ENCODE measurements around the gene ATP2A1.

ATP2A1 gene

DNA sequence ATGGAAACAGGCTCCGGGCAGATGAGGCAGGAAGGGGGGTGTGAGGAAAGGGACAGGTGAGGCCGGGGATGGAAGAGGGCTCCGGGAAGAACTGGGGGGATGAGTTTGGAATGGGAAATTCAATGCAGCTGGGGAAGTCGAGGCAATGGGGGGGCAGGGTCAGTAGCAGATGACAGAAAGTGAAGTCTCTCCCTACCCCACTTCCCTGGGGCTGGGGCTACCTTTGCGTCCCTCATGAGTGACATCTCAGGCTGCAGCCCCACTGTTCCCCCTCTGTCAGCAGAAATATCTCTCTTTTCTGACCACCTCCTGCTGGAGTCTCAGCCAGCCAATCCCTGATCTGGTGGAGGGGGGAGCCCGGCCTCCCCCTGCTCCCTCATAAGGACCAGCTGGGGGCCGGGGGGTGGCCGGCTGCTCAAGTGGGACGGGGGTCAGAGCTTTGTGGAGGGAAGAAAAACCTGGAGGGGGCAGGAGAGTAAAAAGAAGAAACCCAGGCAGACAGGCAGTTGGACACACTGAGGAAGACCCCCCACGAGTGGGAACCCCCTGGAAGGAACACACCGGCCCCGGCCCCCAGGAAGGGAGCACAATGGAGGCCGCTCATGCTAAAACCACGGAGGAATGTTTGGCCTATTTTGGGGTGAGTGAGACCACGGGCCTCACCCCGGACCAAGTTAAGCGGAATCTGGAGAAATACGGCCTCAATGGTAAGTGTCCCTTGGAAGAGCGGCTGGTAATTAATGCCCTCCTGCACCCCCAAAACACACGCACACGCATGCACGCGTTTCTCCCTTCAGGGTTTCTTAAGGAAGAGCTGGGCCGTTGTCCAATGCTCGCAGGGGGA, at the start of gene ATP2A1:
Gene ATP2A1 (plus strand): TSS at position 406 of the 844 bp plus-strand sequence. CDS start 184 bp downstream, at position 590.
- DNase-seq, result no peak

DNA sequence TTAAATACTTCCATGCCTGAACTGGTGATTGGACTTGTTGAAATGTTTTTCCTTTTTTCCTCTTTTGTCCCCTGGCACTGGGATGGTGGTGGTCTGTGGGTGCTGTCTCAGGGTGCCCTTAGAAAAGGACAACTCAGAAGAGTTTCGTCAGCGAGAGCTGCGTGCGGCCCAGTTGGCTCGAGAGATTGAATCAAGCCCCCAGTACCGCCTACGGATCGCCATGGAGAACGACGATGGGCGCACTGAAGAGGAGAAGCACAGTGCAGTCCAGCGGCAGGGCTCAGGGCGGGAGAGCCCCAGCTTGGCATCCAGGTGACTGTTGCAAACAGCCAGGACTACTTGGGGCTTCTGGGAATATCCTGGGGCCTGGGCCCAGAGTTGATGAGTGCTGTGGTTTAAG, 48.5 kb upstream of the ATP2A1 start:
- DNase-seq, result no peak

DNA sequence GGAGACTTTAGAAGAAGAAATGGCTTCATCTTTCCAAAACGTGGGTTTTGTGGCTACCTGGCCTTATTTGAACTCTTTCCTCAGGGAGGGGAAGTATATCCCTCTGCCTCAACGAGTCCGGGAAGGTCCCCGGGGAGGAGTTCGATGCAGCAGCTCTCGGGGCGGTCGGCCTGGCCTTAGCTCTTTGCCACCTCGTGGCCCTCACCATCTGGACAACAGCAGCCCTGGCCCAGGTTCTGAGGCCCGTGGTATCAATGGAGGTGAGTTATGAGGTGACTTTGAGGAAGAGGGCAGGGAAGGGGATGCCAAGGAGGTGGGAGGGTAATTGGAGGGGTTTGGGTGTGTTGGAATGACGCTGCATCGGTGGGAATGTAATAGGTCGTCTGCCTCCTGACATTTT, 47.8 kb upstream of the ATP2A1 start:
- no peak for DNase-seq

DNA sequence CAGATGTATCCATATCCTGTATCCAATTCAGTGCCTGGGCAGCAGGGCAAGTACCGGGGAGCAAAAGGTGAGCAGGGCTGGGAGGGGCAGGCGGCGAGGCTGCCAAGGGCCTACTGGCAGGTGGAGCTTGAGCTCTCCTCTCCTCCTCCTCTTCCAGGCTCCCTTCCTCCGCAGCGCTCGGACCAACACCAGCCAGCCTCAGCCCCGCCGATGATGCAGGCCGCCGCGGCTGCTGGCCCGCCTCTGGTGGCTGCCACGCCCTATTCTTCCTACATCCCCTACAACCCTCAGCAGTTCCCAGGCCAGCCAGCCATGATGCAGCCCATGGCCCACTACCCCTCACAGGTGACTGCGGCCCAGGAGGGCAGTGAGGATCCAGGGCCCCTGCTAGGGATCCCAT, 43.9 kb upstream of the ATP2A1 start:
- DNase-seq, result no peak

DNA sequence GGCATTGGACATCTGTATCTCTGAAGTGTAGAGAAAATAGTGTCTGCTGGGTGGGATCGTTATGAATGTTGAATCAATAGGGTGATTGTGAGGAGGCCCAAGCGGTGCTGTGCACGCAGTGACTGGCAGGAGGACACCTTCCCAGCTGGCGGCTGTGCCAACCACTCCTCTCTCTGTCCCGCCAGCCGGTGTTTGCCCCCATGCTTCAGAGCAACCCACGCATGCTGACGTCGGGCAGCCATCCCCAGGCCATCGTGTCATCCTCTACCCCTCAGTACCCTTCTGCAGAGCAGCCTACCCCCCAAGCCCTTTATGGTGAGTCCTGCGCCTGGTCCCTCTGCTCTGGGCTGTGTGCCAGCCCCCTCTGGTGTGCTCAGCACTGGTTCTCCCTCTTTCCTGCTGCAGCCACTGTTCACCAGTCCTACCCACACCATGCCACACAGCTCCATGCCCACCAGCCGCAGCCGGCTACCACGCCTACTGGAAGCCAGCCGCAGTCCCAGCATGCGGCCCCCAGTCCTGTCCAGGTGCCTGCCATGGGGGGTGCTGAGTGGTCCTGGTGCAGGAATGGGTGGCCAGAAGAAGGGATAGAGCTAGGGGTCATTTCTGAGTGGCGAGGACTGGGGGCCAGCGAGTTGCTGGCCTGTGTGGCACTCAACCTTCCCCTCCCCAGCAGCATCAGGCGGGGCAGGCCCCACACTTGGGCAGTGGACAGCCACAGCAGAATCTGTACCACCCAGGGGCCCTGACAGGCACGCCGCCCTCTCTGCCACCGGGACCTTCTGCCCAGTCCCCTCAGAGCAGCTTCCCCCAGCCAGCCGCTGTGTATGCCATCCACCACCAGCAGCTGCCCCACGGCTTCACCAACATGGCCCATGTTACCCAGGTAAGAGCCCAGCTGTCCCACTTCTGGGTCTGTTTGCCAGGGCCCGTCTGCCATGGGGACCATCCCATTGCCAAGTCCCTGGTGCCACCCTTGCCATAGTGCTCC, 43.1 kb upstream of the ATP2A1 start:
- no peak for DNase-seq

DNA sequence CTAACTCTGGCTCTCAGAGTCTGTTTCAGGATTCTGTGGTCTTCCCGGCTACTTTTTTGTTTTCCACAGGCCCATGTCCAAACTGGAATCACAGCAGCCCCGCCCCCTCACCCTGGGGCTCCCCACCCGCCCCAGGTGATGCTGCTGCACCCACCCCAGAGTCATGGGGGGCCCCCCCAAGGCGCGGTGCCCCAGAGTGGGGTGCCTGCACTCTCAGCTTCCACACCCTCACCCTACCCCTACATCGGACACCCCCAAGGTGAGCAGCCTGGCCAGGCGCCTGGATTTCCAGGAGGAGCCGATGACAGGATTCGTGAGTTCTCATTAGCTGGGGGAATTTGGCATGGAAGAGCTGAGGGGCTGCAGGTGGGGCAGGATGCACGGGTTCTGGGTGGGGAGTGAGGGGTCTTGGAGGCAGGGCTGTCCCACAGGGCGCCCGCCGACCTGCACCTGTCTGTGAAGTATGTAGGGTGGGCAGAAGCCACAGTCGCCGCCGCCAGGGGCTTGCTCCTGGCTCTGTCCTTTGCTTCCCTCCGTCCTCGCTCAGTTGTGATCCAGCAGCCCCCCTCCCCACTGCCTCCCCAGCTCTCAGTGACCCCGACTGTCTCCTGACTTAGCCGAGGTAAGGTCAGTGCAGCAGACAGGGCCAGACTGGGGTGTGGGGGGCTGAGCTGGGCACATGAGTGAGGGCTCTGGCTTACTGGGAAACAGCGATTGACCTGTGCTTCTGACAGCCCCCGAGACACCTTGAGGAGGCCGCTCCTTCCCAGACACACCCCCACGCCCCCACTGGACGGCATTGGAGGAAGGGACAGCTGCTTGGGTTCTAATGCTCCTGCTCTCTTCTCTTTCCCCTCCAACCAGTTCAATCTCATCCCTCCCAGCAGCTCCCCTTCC, 42.2 kb upstream of the ATP2A1 start:
- no peak for DNase-seq

DNA sequence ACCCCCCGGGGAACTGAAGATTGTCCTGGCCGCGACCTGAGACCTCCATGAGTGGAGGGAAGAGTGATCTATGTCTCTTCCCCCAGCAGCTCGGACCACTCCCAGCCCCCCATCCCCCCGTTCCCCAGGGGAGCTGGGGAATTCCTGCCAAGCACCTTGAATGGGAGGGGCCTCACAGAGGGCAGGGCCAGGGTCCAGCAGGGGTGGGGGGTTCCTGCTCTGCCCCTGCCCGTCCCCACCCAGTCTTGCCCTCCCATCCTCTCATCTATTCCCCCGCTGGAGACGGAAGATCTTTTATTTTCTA, 41.6 kb upstream of the ATP2A1 start:
- no peak for DNase-seq

GRCh38 chr16:28837672-28838557, 40.4 kb upstream of the ATP2A1 start:
- no peak for DNase-seq

- DNase-seq, result no peak
These were observed 39.8 kb upstream of the ATP2A1 start for GRCh38 chr16:28838558-28838918.

- no peak for DNase-seq
These were observed 39.2 kb upstream of the ATP2A1 start for GRCh38 chr16:28839004-28839639.

GRCh38 chr16:28839899-28840298, 38.4 kb upstream of the ATP2A1 start:
- no peak for DNase-seq

- DNase-seq, result no peak
These were observed 35.6 kb upstream of the ATP2A1 start for GRCh38 chr16:28842696-28843095.

DNA sequence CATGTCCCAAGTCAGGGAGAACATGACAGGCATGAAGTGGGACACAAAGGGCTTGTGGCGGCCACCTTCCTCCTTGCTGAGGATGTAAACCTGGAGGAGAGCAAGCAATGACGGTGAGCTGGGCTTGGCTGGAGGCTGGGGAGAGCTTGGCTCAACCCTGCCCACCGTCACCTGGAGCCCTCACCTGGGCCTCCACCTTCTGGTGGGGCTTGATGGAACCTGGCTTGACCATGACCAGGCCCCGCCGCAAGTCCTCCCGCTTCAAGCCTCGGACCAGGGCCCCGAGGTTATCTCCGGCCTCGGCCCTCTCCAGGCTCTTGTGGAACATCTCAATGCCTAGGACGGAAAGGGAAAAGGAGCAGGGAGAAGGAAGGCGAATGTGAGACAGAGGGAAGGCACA, 34.5 kb upstream of the ATP2A1 start:
- DNase-seq, result no peak

GRCh38 chr16:28844226-28844885, 33.9 kb upstream of the ATP2A1 start:
- no peak for DNase-seq

GRCh38 chr16:28845293-28845692, 33.0 kb upstream of the ATP2A1 start:
- no peak for DNase-seq

- no peak for DNase-seq
These were observed 32.6 kb upstream of the ATP2A1 start for GRCh38 chr16:28845761-28846079.

DNA sequence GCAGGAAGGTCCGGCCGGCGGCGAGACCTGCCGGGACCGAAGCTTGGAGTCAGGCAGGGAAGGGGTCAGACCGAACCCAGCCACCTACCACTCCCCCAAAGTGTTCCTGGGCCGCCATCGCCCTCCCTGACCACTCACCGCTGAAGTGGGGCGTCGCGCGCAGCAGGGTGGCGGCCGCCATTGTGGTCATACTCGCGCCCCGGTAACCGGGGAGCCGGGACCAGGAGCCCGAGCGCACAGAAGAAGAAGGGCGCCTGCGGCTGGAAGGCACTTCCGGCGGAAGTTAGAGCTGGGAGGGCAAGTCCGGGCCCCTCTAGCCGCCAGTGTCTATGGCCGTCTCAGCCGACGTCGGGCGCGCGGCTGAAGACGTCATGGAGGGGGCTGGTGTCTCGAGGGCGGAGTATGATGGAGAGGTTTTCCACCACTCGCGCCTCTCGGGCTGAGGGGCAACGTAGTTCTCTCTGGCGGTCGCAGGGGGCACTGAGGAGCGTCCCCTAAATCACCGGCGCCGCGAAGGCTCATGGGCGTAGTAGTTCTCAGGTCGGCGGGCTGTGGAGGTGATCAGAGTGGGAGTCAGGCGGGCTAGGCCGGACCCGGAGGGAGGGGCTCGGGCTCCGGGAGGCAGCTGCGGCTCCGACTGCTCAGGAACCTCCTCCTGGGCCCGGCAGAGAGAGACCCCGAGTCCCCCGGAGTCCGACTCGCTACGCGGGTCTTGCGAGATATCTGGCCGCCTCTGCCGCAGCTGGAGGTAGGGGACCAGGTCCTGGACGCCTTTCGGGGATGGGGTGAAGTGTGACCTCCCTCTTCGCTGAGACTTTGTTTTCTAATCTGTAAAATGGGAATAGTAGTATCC, 32.0 kb upstream of the ATP2A1 start, which contains the start of gene TUFM:
Gene TUFM (minus strand): TSS at position 269 of the 853 bp plus-strand sequence. CDS start 79 bp downstream, at position 190.
- peak; percentile 98 for DNase-seq

- DNase-seq, result peak; percentile 15
These were observed 31.4 kb upstream of the ATP2A1 start for GRCh38 chr16:28846933-28847273.

- DNase-seq, result no peak
These were observed 19.9 kb upstream of the ATP2A1 start for GRCh38 chr16:28858421-28858820.

DNA sequence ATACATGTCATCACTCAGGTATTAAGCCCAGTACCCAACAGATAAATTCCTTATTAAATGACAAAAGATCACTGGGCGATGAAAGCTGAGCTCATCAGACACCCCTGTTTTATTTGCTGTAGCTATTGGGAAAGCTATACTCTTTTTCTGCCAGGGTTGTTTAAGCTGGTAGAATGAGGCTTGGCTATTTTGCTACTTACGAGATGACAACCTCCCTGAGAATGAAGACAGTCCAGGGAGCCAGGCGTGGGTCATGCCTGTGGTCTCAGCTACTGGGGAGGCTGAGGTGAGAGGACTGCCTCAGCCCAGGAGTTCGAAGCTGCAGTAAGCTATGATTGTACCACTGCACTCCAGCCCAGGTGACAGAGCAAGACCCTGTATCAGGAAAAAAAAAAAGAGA, 19.0 kb upstream of the ATP2A1 start:
- no peak for DNase-seq

Measured in CD4-positive, alpha-beta T cell treated with Interleukin-15 for 1 hour (primary cell).